HG03442 (cell line): ENCODE results near the gene SMC5.

ENCODE experiments used
- ATAC-seq: cut with Tn5 transposase; IDR thresholded peaks from one replicate; pipeline ENCODE4 v1.9.1; 2021; ENCODE audit warnings: mild to moderate bottlenecking, moderate library complexity; ENCODE audit not compliant: unreplicated experiment

The SMC5 gene

GRCh38 chr9:70403618-70404025 lies 144.8 kb downstream of the SMC5 start:
- no peak for ATAC-seq

DNA sequence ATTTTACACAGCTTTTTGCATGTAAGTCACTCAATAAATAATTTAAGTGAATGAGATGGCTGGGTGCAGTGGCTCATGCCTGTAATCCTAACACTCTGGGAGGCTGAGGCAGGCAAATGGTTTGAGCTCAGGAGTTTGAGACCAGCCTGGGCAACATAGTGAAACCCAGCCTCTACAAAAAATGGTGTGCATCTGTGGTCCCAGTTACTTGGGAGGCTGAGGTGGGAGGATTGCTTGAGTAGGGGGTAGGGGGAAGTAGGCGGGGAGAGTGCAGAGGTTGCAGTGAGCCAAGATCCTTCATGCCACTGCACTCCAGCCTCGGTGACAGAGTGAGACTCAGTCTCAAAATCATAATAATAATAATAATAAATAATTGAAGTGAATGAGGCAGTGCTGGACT lies 145.5 kb downstream of the SMC5 start:
- no peak for ATAC-seq
